VCaP (cell line): ENCODE measurements around the gene ATXN7L1.

Source experiments
- H3K27ac ChIP-seq: fragments of 450-650 bp; 2 replicates; pipeline ENCODE4 v1.5.1; 2017
- CTCF ChIP-seq: fragments of 450-650 bp; conservative IDR thresholded peaks from 2 replicates; pipeline ENCODE4 v1.5.1; 2017; ENCODE audit warnings: mild to moderate bottlenecking, moderate library complexity

ATXN7L1 gene

GRCh38 chr7:105596866-105597265, 279.5 kb downstream of the ATXN7L1 start:
- H3K27ac ChIP-seq = no peak overlapping the region
- TF ChIP-seq CTCF = no peak

- peak; percentile 48 for TF ChIP-seq CTCF
- H3K27ac ChIP-seq = no peak overlapping the region; the same call in 1 of the 2 replicates
Measured at GRCh38 chr7:105594034-105594433, 282.4 kb downstream of the ATXN7L1 start.

- no peak overlapping the region for H3K27ac ChIP-seq
Measured at GRCh38 chr7:105591522-105591921, 284.9 kb downstream of the ATXN7L1 start.

GRCh38 chr7:105590793-105591192, 285.6 kb downstream of the ATXN7L1 start:
- no peak for TF ChIP-seq CTCF

More at GRCh38 chr7:105591522-105591921, 284.9 kb downstream of the ATXN7L1 start:
- no peak for TF ChIP-seq CTCF

GRCh38 chr7:105589356-105590077, 286.9 kb downstream of the ATXN7L1 start:
- TF ChIP-seq CTCF = peak; percentile 92
- H3K27ac ChIP-seq = peak overlapping the region; percentile 42; the same call in 1 of the 2 replicates

More at GRCh38 chr7:105590793-105591192, 285.6 kb downstream of the ATXN7L1 start:
- H3K27ac ChIP-seq = no peak overlapping the region

- no peak overlapping the region for H3K27ac ChIP-seq
- no peak for TF ChIP-seq CTCF
Measured at GRCh38 chr7:105587909-105588635, 288.3 kb downstream of the ATXN7L1 start.

- TF ChIP-seq CTCF = no peak
Measured at GRCh38 chr7:105585850-105586500, 290.4 kb downstream of the ATXN7L1 start.

More at GRCh38 chr7:105585850-105586500, 290.4 kb downstream of the ATXN7L1 start:
- H3K27ac ChIP-seq = no peak overlapping the region
